ENCODE measurements around the gene POP5. TPM values are rescaled to one million over a fixed set of nuclear protein-coding genes. Genes with fewer than 3 reads are reported as not detected.
A peak's percentile ranks its signal among the peaks of the same experiment; 100 is the strongest.

POP5 gene
- total RNA-seq, 2 donors from 2014 or later, result 23.9 to 45.8 TPM

- H3K27ac ChIP-seq, result peak overlapping the region; percentile 75 to 94 (median 92)
- H3K36me3 ChIP-seq (replicated peaks in 1 of 2; ENCODE audit: insufficient read depth in 1 of 2, low read depth in 2 of 2), result no peaks in the 10 kb centered on the region
- H3K9me3 ChIP-seq, result no peaks in the 10 kb centered on the region
- H3K27me3 ChIP-seq, result no peaks in the 10 kb centered on the region
- peak; percentile 48 for ATAC-seq
- H3K4me3 ChIP-seq, result no peak overlapping the region
- 22 to 37% methylated on average over 19 of the region's 19 CpGs for WGBS, 2 donors
- TF ChIP-seq POLR2A (IDR thresholded peaks at IDR 0.05) (peak in 1 of 3 donors; percentile 45), CTCF (IDR thresholded peaks at IDR 0.05) (peak in 2 of 7 experiments; percentile 18 to 22)
- peaks cover 8% of the 10 kb centered on the region for H3K4me1 ChIP-seq
- DNase-seq, result peak; percentile 40 to 55 (median 54)
- intact Hi-C loops (cut with DNase I), result no loop called here
Measured at GRCh38 chr12:120529641-120530417, 51.4 kb downstream of the POP5 start.

DNA sequence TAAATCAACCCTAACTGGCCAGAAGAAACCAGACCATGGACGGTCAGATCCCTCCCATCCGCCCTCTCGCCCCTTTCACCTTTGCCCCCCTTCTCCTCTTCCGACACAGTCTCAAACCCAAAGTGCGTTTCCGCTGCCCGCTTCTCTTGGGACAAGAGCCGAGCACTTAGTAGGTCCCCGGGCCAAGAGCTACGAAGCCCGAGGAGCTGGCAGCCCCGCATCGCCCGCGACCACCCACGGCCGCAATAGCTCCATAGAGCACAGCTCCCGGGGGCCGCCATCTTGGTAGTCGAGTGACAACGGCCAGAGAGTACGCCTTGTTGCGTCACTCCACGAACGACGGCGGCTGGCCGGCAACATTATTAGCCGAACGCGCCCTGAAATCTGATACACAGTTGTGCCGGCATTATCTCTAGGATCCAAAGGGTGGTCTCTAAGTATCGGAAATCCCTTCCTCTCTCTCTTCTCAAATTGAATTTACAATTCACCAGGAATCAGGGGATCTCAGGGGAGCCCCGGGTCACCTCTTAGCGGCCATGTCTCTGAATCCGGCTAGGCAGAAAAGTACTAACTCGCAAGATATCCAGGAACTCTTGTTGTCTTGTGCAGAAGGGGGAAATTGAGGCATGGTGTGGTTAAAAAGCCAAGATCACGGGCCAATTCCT lies 52.2 kb downstream of the POP5 start, which contains the start of gene COQ5:
Gene COQ5 (minus strand): TSS at position 298 of the 665 bp plus-strand sequence. CDS start 17 bp downstream, at position 281.
- TF ChIP-seq CTCF (IDR thresholded peaks at IDR 0.05) (no peak), POLR2A (IDR thresholded peaks at IDR 0.05) (peak; percentile 41 to 75 (median 73))
- no peaks in the 10 kb centered on the region for H3K9me3 ChIP-seq
- intact Hi-C loops (cut with DNase I), result no loop called here
- no peaks in the 10 kb centered on the region for H3K36me3 ChIP-seq (replicated peaks in 1 of 2; ENCODE audit: insufficient read depth in 1 of 2, low read depth in 2 of 2)
- peak; percentile 92 for ATAC-seq
- peak within 1 kb of the TSS; percentile 75 to 94 (median 92) for H3K27ac ChIP-seq
- peaks cover 8% of the 10 kb centered on the region for H3K4me1 ChIP-seq
- 0% methylated on average over 17 to 38 of the region's 38 CpGs for WGBS, 2 donors
- H3K4me3 ChIP-seq, result peak within 1 kb of the TSS; percentile 54 to 87
- H3K27me3 ChIP-seq, result no peaks in the 10 kb centered on the region
- peak; percentile 89 to 94 (median 90) for DNase-seq

Other genes starting within 250 kb of the POP5 start
- 1 to 10 TPM in 1 of 2 donors, under 1 TPM in 1; 0.66 to 1.3 TPM for gene MSI1, start 212.2 kb downstream of the POP5 start, total RNA-seq
- 100 to 1,000 TPM; 183 to 359 TPM for gene COX6A1, start 143.3 kb downstream of the POP5 start, total RNA-seq
- gene TRIAP1, start 135.0 kb downstream of the POP5 start, total RNA-seq, result 10 to 100 TPM in 1 of 2 donors, 1 to 10 TPM in 1; 2.3 to 11.2 TPM
- gene GATC, start 135.0 kb downstream of the POP5 start, total RNA-seq, result 10 to 100 TPM; 16.9 to 24.1 TPM
- 10 to 100 TPM; 86.0 to 93.9 TPM for gene SRSF9, start 111.7 kb downstream of the POP5 start, total RNA-seq
- 100 to 1,000 TPM in 1 of 2 donors, 10 to 100 TPM in 1; 48.5 to 143 TPM for gene DYNLL1, start 85.3 kb downstream of the POP5 start, total RNA-seq
- 10 to 100 TPM in 1 of 2 donors, 1 to 10 TPM in 1; 9.6 to 24.1 TPM for gene COQ5, start 52.2 kb downstream of the POP5 start, total RNA-seq
- gene RNF10, start 47.0 kb downstream of the POP5 start, total RNA-seq, result 100 to 1,000 TPM in 1 of 2 donors, 10 to 100 TPM in 1; 62.5 to 124 TPM
- 1 to 10 TPM in 1 of 2 donors, under 1 TPM in 1; 0.33 to 1.0 TPM for gene CABP1, start 59.2 kb upstream of the POP5 start, total RNA-seq
- 100 to 1,000 TPM in 1 of 2 donors, 10 to 100 TPM in 1; 54.7 to 107 TPM for gene MLEC, start 105.7 kb upstream of the POP5 start, total RNA-seq
- gene UNC119B, start 129.1 kb upstream of the POP5 start, total RNA-seq, result 10 to 100 TPM in 1 of 2 donors, 1 to 10 TPM in 1; 8.6 to 23.6 TPM
- gene ACADS, start 144.4 kb upstream of the POP5 start, total RNA-seq, result 10 to 100 TPM; 33.5 to 55.0 TPM